ENCODE measurements around the gene CGNL1.

CGNL1 gene

GRCh38 chr15:57592836-57593420 is 216.6 kb downstream of the CGNL1 start:
- no peak for DNase-seq

DNA sequence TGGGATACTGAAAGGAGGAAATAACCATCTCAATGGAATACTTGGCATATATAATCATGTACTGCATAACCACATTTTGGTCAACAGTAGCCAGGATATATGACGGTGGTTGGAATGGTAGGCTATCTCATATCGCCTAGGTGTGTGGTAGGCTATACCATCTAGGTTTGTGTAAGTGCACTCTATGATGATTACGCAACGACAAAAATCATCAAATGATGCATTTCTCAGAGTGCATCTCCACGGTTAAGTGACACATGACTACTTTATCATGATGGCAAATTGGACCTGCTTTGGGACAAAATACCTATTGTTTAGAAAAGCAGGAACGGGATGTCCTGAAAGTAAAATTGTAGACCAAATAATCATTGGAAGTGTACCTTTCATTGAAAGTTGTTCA is 218.2 kb downstream of the CGNL1 start:
- DNase-seq: no peak

DNA sequence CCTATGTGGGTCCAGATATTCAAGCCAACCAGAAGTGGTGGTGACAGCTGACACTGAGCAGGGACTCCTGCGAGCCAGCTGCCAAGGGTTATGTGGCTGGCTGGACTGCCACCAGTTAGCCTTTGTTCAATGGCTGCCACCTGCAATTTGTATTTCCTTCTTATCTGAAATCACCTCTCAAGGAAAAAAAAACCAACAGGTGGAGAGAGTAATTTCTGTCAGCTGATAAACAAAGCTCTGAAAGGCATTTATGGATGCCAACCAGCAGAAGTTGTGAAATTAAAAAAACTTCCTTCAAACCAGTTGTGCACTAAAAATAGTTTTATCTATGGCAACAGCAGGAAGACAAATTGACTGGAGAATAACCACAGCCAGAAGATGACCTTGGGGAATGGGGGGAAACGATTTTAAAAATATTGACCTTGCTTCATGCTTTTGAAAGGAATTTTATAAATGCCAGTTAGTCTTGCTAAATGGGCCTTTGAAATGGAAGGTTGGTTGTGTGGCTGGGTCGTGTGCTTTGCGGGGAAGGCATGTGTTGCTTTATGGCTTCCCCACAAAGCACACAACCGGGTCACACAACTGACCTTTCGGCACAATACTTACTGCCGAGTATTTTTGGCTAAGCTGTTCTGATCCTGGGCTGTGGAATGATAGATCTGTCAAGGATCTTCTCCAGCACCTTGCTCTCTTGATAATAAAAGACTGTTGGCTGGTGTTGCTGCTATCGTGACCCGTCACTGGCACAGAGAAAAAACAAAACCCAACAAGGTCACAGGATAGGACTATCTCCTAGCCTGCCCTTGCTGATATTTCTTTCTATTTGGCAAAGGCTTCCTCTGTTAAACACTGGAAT is 218.9 kb downstream of the CGNL1 start:
- DNase-seq: no peak

DNA sequence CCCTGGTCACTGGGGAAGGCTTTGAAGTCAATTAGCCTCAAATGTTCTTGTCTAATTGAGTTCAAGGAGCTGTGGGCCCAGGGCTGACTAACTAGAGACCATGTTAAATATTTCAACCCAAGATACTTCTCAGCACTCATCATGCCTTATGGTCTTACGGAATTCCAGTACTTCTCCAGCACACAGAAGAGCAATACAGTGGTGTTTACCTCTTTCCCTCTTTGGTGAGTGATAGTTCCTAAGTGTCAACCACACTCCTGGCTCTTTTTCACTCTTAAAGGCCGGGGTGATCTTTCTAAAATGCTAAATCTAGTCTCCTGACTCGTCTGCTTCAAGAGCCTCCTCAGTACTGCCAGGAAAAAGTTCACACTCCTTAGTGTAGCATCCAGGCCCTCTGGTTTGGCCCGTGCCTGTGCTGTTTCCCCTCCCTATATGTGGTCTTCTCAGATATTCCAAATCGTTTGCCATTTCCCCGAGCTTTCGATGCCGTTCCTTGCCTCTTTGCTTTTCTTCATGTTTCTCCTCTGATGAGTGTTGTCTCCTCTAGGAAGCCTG is 220.1 kb downstream of the CGNL1 start:
- no peak for DNase-seq

GRCh38 chr15:57596978-57597377 is 220.7 kb downstream of the CGNL1 start:
- no peak for DNase-seq

DNA sequence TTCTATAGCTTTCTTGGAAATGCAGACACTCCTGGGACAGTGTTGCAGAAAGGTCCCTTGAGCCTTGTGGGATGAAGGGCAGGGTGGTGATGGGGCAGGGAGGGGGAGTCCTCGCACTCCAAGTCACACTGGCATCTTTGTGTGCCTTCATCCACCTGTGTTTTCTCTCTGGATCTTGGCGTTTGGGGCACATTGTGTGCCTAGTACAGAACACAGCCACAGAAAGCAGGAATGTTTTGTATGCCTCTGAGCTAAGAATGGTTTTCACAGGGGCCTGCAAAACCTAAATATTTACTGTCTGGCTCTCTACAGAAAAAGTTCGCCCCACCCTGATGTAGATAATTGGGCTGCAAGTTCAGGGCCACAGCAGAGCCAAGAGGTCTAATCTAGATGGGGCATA is 221.1 kb downstream of the CGNL1 start:
- no peak for DNase-seq

DNA sequence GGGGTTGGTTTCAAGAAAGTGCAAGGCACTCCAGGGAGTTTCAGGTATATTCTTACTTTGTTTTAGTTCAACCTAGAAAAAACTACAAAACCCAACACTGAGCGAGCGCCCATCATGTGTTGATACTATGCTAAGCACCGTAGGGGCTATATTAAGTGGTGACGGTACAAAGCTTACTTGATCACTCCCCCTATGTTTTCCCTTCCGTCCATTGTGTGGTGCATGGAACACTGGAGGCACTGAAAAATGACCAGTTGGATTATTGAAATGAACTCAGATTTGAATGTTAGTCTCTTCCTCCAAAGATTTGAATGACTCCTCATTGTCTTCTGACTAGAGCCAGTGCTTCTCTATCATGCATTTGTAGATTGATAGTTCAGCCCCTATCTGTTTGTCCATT is 222.0 kb downstream of the CGNL1 start:
- no peak for DNase-seq

DNA sequence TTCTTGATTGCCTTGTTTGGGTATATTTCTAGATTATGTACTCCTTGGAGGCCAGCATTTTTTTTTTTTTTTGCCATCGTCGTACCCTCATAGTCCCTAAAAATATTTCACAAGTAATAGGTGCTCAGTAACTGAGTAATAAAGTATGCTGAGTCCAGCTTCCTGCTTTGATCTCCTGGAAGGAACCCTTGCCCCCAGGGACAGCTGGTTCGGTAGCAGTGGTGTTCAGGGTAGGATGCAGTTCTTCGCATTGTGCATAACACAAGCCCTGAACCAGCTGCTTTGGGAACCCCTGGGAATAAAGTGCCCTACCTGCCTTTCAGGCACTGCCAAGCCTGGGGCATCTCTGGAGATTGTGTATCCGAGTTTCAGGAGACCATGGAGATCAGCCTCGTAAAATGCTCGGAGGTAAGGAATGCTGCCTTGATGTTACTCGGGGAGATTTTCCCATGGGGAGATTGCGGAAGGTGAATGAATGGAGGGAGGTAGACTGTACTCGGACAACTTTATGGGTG is 223.0 kb downstream of the CGNL1 start:
- DNase-seq: no peak

DNA sequence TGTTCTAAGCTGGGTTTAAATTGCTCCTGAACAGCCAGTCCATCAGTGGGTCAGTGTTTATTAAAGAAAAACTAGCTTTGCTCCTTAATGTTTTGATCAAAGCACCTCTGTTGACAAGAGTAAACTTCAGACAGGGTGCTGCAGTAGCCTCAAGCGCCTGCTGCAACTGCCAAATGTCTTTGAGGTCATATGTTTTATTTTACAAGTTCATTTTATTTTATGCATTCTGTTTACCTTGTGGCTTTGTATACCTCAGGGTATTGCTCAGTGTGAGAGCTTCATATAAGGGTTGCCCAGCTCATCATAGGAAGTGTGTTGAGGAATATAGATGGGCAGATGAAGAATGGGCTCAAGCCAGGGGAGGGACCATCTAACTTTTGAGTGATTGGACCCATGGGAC is 223.9 kb downstream of the CGNL1 start:
- no peak for DNase-seq
